WI38 (cell line): ENCODE measurements around the gene CBX5.

ENCODE experiments used
- H3K4me3 ChIP-seq: 2 replicates; pipeline ENCODE4 v1.5.1; 2011; ENCODE audit warnings: low read depth, mild to moderate bottlenecking, control low read depth, low read length
- TF ChIP-seq, protein P1 (sequence below): IDR thresholded peaks from 2 replicates; pipeline ENCODE4 v1.5.1; 2012; ENCODE audit warnings: low read depth, mild to moderate bottlenecking, control low read depth, low read length

The CBX5 gene

DNA sequence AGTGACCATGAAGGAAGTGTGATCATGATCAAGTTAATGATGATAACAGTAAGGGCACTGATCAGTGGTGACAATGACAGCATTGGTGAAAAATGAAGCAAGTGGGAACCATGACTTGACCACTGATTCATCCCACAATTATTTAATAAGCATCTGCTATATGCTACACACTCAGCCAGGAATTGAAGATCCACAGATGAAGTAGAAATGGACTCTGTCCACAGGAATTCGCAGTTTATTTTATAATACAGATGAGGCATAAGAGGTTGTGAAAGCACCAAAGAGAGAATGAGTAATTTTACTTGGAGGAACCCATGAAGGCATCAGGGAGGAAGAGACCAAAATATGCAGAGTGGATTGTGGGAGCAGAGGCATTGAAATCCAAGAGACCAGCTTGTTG lies 57.3 kb downstream of the CBX5 start:
- TF ChIP-seq, protein P1, sequence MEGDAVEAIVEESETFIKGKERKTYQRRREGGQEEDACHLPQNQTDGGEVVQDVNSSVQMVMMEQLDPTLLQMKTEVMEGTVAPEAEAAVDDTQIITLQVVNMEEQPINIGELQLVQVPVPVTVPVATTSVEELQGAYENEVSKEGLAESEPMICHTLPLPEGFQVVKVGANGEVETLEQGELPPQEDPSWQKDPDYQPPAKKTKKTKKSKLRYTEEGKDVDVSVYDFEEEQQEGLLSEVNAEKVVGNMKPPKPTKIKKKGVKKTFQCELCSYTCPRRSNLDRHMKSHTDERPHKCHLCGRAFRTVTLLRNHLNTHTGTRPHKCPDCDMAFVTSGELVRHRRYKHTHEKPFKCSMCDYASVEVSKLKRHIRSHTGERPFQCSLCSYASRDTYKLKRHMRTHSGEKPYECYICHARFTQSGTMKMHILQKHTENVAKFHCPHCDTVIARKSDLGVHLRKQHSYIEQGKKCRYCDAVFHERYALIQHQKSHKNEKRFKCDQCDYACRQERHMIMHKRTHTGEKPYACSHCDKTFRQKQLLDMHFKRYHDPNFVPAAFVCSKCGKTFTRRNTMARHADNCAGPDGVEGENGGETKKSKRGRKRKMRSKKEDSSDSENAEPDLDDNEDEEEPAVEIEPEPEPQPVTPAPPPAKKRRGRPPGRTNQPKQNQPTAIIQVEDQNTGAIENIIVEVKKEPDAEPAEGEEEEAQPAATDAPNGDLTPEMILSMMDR: no peak
- H3K4me3 ChIP-seq: no peak overlapping the region

DNA sequence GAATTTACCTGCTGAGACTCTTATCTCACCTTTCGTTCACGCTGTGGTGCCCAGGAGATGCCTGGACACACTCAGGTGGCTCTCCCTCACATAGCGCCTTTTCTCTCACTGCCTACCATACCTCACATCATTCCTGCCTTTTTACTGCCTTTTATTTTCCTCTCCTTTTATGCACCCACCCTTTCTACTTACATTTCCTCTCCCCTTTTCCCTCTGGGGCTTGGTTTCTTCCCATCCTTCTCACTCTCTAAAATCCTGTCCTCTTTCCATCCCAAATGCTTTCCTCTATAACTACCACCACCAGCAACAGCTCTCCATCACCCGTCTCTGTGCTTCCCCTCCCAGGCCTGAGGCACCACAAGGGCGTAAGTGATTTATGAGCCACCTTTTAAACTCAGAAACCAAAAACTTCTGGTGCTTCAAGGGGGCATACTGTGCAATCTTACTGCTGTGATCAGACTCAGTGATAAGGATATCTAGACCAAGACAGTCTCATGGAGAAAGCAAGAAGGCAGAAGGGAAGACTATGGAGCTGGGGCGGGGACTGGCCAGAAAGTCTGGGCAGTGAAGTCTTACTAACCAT lies 58.4 kb downstream of the CBX5 start:
- no peak overlapping the region for H3K4me3 ChIP-seq
- TF ChIP-seq, protein P1: no peak

DNA sequence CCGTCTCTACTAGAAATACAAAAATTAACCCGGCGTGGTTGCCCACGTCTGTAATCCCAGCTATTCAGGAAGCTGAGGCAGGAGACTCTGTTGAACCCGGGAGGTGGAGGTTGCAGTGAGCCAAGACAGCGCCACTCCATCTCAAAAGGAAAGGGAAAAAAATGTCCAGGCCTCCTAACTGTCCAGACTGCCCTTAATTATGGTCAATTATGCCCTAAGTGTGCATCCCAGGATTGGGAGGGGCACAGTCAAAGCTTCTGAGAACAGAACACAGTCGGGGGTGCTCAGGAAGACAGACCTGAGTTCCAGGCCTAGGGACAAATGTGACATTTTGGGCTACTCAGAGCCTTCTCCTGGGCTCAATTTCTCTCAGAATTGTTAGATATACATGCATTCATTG lies 59.4 kb downstream of the CBX5 start:
- TF ChIP-seq, protein P1: no peak
- H3K4me3 ChIP-seq: no peak overlapping the region

DNA sequence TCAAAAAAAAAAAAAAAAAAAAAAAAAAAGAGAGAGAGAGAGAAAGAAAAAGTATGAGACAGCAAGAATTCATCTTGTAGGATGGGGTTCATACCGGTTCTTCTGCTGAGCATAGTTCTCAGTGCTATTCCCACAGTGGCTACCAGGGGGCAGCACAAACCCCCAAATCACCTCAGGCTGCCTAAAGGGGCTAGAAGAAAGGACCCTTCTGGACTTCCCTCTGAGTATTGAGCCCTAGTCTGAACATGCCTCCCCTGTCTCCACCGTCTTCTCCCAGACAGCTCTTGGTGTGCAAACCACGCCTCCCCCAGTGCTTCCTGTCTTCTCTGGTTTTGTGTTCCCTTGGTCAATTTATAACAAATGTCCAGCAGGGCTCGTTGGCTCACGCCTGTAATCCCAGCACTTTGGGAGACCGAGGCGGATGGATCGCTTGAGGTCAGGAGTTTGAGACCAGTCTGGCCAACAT lies 59.8 kb downstream of the CBX5 start:
- TF ChIP-seq, protein P1: peak; percentile 66
- H3K4me3 ChIP-seq: no peak overlapping the region

DNA sequence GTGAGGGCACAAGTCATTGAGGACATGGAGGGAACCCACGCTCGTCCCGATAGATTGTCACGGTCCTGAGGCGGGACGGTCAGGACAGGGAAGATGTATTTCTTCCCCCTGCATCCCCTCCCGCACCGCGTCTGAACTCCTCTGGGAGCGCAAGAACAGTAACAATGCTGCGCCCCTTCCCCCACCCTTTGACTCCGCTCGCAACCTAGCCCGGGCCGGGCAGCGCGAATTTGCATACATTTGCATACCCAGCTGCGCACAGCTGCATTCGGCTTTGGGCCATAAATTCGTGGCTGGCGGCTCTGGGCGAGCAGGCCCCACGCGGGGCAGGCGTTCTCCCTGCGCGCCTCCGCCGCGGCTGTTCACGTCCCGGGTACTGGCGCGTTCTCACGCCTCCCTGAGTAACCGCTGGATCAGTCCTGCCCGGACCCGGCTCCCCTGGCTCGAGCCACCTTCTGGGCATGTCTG lies 62.1 kb downstream of the CBX5 start:
- TF ChIP-seq, protein P1: no peak
- H3K4me3 ChIP-seq: peak overlapping the region; percentile 55

DNA sequence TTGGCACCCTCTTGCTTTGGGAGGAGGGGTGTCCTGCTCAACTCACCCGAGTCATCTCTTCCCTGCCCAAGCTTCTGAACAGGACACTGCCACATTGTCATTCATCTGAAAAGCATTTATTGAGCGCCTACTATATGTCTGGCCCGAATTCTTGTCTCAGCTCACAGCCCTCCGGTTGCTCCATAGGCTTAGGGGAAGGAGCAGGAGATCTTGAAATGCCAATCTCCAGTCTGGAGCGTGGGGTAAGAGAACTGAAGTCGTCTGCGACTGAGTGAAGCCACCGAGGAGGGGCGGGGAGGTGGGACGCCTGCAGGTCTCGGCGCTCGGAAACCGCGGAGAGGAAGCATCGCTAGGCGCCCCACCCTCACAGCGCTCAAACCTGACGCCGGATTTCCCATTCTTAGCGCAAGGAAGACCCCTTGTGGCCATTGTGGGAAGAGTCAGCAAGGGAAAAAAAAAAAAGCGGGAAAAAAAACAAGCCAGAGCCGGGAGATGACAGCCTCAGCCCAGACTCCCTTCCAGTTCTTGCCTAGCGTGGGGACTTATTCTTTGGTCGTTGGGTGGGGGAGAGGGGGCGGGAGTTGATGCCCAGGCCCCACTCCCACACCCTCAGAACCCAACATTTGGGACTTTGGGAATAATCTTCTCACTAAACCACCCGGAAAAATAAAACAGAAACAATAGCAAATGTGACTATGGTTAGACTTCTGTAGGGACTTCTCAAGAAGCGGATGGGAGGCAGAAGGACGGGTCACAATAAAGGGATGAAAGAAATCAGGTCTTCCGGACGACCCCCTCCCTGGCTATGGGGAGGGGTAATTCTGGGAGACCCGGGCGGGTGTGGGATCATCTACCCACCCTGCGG lies 62.9 kb downstream of the CBX5 start:
- TF ChIP-seq, protein P1: peak; percentile 72

More for the DNA sequence above, 62.9 kb downstream of the CBX5 start:
- peak overlapping the region; percentile 55 for H3K4me3 ChIP-seq
